Right renal cortex interstitium (tissue), 3 donors: Measurements from ENCODE around the gene AQP6. TPM values are rescaled to one million over a fixed set of nuclear protein-coding genes. Genes with fewer than 3 reads are reported as not detected.

Experiments used
- DNase-seq, 3 donors: peaks; one replicate each; pipeline ENCODE4 v3.0.0-alpha.2; 2013; ENCODE audit warnings: low read depth in 3 of 3, low spot score in 2 of 3
- polyA plus RNA-seq, 3 donors: library from polyadenylated mRNA; unstranded; fragments of 120-200 nt; gene quantifications; one replicate each; pipeline ENCODE4 v1.2.1, GENCODE V29; 2013; ENCODE audit not compliant: insufficient read length in 3 of 3

Gene AQP6, protein sequence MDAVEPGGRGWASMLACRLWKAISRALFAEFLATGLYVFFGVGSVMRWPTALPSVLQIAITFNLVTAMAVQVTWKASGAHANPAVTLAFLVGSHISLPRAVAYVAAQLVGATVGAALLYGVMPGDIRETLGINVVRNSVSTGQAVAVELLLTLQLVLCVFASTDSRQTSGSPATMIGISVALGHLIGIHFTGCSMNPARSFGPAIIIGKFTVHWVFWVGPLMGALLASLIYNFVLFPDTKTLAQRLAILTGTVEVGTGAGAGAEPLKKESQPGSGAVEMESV
- 10 to 100 TPM; 16.1 to 19.3 (median 18.4) TPM for polyA plus RNA-seq

DNA sequence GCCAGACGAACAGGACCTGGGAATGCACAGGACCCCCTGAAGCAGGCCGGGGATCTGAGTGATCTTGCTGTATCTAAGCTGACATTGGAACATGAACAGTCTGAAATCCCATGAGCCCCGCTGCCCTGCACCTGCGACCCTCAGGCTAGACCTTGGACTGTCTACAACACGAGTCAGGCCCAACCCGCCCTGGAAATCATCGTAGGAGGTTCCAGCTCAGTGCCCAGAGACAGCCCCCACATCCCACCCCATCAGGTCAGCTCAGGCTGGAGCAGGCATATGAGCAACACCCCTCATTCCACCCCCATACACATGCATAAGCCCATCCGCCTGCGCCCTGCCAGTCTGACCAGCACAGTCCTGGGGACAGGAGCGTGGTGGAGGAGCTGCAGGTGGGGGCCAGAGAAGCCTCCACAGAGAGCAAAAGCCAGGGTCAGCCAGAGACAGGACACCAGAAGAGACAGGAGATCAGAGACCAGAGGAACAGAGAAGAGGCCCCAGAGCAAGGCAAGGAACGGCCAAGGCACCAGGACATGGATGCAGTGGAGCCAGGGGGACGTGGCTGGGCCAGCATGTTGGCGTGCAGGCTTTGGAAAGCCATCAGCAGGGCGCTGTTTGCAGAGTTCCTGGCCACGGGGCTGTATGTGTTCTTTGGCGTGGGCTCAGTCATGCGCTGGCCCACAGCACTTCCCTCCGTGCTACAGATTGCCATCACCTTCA is at the start of gene AQP6:
Gene AQP6 (plus strand): TSS at position 307 of the 720 bp plus-strand sequence. CDS start 227 bp downstream, at position 534.
- DNase-seq = no peak

- no peak for DNase-seq
Measured at GRCh38 chr12:49923035-49923644, 49.6 kb upstream of the AQP6 start.

DNA sequence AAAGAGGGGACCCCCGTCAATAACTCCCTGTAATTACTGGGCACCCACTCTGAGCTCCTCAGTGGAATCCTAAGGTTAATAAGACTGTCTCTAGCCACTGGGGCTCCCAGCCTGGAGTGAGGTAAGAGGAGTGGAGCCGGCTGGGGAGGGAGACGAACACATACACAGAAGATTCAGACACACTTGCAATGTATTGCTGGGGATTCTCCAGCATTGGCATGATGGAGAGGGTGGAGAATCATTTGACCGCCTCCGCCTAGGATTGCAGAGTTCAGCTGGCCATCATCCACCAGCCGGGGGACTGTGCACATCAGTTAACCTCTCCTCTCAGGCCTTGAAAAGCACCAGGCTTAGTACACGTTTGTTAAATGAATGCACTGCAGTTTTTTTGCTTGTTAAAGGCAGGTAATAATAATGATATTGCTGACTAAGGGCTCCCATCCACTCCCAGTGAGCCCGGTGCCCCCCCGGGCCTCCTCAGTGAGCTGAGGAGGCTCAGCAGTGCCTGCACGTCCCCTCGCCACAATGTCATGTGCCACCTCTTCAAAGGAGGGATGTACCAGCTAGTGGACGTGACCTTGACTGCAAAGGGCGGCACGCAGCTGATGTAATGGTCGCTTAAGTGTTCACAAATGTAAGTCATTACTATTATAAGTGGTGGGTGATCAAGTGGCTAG is 48.7 kb upstream of the AQP6 start:
- no peak for DNase-seq

- DNase-seq = no peak
Measured at GRCh38 chr12:49924628-49925246, 48.0 kb upstream of the AQP6 start.

DNA sequence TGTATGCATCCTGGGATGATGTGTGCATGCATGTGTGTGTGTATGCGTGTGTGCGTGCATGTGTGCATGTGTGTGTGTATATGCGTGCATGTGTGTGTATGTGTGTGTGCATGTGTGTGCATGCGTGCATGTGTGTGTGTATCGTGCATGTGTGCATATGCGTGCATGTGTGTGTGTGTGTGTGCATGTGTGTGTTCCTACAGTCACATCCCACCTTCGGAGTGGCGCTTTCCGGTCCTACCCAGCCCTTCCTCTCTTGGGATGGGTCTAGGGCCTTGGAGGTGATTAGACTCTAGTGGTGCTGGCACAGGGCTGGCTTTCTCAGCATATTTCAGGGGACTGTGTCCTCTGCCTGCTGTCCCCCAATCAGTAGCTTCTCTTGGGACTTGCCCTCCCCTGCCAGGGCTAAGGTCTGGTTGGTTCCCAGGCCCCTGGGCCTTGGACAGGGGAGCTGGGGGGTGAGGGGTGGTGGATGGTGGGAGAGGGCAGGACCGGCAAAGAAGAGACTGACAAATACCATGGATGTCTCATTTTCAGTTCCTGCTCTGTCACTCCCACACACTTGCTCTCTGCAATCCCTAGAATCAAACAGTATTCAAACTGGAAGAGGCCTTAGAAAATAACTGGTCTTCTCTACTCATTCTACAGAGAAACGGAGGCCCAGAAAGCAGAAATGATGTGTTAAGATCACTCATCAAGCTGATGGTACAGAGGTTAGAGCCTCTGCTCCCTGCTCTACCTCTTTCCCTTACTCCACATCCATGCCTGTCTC is 47.1 kb upstream of the AQP6 start:
- DNase-seq = no peak

GRCh38 chr12:49928471-49928870 is 44.3 kb upstream of the AQP6 start:
- DNase-seq = no peak

DNA sequence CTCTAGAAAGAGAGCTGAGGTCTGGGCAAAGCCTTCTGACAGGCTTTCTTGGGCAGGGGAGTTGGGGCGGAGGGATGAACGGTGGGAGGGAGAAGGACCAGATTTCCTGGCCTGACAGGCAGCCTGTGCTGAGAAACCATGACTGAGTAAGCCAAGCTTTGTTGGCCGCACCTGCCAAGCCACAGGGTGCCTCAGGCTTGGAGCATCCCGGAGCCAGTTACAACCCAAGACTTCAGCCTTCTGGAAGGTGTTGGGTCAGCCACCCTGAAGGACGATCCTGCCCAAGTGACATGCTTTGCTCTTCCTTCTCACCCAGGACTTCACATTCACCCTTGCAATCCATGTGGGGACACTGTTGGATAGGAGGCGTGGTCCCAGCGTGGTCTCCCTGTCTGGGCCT is 43.2 kb upstream of the AQP6 start:
- no peak for DNase-seq

GRCh38 chr12:49930515-49931288 is 42.0 kb upstream of the AQP6 start:
- DNase-seq = no peak

DNA sequence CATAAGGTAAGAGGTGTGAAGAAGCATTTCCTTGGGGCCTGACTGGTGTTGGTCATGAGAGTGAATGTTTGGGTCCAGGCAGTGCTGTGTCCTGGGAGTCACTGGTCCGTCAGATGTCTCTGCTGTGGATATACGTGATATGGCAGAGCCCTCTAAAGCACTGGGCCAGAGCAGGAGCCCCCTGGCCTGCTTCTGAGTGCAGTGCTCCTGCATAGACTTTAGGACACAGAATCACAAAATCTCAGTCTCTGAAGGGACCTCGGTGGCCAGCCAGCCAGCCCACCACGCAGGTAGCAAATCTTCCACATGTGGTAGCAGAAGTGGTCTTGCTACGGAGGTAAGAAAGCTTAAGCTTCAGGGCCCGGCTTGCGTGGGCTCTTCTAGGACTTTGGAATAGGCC is 40.7 kb upstream of the AQP6 start:
- no peak for DNase-seq

DNA sequence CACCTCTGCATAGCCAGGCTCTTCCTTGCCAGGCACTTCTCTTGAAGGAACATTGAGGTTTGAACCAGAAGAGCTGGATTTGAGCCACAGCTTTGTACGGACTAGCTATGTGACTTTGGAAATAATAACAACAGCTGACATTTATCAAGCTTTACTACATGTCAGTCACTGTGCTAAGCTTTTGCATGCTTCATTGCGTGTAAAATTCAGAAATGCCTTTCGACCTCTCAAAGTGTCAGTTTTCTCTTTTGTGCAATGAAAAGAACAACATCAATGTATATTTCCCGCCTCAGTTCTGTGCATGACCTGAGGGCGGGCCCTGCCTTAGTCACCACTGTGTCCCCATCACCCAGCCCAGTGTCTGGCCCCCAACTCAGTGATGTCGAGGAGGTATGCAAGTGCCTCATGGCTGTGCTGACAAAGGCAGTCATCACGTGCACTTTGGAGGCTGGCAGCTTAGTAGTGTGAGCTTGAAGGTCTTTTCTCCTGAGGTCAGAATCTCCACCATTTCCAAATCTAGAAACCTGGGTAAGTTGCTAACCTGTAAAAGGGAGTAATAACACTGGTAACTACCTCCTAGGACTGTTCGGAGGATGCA is 40.1 kb upstream of the AQP6 start:
- no peak for DNase-seq

- DNase-seq = no peak
Measured at GRCh38 chr12:49933796-49934195, 39.0 kb upstream of the AQP6 start.

DNA sequence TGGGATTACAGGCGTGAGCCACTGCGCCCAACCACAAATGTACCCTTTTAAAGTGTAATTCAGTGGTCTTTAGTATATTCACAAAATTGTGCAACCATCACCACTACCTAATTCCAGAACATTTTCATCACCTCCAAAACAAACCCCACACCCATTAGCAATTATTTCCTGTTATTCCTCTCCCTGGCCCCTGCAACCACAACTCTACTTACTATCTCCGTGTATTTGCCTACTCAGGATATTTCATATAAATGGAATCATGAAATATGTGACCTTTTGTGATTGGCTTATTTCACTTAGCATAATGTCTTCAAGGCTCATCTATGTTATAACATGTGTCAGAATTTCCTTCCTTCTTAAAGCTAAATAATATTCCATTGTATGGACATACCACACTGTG is 38.2 kb upstream of the AQP6 start:
- DNase-seq = no peak

DNA sequence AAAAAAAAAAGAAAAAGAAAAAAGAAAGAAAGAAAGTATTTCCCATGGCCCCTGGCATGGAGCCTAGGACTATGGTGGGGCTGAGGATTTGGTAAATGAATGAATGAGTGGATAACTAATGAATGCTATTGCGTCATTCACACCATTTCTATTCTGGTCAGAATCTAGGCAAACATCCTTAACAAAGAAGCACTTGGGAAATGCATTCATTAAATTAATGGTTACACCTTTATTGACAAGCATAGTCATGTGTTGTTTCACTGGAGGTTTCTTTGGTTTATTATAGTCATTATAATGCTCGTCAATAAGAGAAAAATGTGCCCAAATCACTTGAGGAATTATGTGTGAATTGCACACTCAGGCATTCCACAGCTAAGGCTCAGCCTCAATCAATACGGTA is 35.8 kb upstream of the AQP6 start:
- DNase-seq = no peak

GRCh38 chr12:49937639-49938300 is 35.0 kb upstream of the AQP6 start:
- no peak for DNase-seq

GRCh38 chr12:49939307-49939706 is 33.4 kb upstream of the AQP6 start:
- no peak for DNase-seq

DNA sequence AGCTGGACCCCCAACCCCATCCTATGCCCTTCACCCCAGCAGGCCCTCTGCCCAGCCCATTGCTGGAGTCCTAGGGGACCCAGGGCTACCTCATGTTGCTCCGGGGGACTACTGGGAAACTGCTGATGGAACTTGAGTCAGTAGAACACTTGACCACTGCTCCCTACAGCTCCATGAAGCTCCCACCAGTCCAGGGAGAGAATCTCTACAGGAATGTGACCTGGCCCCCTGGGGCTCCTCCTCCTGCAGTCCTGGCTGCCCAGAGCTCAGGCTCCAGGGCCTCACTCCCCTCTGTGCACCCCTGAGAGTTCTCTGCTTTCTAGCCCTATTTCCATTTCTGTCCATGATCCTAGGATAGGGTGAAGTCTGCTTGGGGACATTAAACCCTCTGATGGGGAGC is 33.0 kb upstream of the AQP6 start:
- DNase-seq = no peak

DNA sequence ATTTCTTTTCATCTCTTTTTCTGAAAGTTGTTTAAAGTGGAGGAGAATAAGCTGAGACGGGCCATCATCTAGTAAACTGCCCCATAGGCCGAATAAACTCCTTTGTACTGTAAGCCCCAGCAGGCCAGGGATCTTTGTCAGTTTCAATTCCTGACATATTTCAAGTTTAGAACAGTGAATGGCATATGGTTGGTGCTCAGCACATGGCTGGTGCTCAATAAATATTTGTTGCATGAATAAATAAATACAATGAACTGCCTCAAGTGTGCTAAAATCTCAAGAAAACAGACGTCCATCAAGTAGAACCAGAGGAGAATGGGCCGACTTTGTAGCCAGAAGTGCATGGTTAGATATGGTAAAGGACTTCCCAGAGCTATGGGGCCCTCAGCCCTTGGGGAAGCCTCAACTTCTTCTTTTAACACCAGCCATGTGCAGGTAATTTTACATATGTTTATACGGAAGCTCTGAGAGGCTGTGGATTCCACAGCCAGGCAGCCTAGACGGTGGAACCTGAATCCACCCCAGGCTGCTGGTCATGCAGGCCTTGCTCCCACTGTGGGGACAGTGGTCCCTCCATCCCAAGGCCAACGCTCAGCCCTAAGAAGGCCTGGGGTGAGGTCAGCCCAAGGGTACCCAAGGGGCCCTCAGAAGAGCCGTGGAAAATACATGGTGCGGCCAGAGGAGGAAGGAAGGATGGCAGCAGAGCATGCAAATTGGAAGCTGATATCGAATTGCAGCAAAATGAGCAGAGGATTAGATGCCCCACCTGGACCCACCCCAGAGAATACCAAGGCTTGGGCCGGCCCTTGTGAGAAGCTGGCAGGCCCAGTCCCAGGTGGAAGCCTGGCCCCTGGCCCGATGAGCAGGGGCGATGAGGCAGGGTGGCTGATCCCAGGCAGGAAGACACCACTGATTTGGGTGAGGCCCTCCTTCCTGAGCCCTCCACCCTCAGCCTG is 30.9 kb upstream of the AQP6 start:
- no peak for DNase-seq
